SIG-M5 (cell line): ENCODE results near the gene EIF4G3.
A peak's percentile ranks its signal among the peaks of the same experiment; 100 is the strongest.
"Not testable (repeated sequence)": the region's sequence is repeated elsewhere in the genome, so short reads cannot be mapped to it uniquely, and the experiment has no call there.

ENCODE experiments used
- DNase-seq: peaks from one replicate; lab custom pipeline; 2025; lab: John Stamatoyannopoulos, UW

EIF4G3 gene, protein sequence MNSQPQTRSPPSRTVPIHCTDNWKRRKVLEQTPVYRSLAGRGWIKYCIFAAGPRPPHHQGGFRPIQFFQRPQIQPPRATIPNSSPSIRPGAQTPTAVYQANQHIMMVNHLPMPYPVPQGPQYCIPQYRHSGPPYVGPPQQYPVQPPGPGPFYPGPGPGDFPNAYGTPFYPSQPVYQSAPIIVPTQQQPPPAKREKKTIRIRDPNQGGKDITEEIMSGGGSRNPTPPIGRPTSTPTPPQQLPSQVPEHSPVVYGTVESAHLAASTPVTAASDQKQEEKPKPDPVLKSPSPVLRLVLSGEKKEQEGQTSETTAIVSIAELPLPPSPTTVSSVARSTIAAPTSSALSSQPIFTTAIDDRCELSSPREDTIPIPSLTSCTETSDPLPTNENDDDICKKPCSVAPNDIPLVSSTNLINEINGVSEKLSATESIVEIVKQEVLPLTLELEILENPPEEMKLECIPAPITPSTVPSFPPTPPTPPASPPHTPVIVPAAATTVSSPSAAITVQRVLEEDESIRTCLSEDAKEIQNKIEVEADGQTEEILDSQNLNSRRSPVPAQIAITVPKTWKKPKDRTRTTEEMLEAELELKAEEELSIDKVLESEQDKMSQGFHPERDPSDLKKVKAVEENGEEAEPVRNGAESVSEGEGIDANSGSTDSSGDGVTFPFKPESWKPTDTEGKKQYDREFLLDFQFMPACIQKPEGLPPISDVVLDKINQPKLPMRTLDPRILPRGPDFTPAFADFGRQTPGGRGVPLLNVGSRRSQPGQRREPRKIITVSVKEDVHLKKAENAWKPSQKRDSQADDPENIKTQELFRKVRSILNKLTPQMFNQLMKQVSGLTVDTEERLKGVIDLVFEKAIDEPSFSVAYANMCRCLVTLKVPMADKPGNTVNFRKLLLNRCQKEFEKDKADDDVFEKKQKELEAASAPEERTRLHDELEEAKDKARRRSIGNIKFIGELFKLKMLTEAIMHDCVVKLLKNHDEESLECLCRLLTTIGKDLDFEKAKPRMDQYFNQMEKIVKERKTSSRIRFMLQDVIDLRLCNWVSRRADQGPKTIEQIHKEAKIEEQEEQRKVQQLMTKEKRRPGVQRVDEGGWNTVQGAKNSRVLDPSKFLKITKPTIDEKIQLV (N-terminal part only)

GRCh38 chr1:21176586-21177555 is at the start of gene EIF4G3:
TSS of gene EIF4G3 (minus strand) at chr1:21176897. CDS start at chr1:21002742, 174,155 bp downstream.
- peak; percentile 67 for DNase-seq

DNA sequence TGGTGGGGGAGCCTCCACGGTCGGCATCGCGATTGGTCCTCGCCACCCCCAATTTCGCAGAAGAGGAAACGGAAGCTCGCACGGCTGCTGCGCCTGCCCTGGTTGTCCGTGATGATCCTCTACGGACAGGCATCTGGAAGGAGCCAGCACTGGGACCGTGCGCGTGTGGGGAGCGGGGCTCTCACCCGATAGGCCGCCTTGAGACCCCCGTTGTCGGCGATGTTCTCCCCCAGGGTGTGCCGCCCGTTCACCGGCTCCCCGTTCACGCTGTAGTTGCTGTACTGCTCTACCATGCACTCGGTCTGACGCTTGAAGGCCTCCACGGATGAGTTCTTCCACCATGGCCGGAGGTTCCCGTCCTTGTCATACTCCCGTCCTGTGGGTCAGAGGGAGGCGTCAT is 48.4 kb upstream of the EIF4G3 start:
- no peak for DNase-seq

- no peak for DNase-seq
Observed at GRCh38 chr1:21220815-21221214, 44.1 kb upstream of the EIF4G3 start.

DNA sequence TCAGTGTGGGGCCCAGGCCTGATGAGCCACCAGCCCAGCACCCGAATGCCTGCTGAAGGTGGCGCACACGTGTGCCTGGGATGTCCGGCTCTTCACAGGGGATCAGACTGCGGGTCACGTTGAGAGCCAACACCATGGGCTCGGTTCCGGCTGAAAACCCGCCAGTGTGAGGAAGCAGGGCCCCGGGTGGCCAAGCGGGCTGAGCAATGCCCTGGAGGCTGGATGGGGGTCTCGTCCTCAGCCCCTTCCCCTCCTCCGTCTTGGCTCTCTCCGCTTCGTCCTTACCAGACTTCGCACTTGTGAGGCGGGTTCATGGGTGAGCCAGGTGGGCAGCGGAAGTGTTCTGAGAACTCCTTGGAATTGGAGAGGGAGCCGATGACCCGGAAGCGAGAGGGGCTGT is 43.0 kb upstream of the EIF4G3 start:
- DNase-seq, result no peak

GRCh38 chr1:21217812-21218596 is 41.3 kb upstream of the EIF4G3 start:
- no peak for DNase-seq

GRCh38 chr1:21216835-21217811 is 40.4 kb upstream of the EIF4G3 start:
- no peak for DNase-seq

- no peak for DNase-seq
Observed at GRCh38 chr1:21212126-21212525, 35.4 kb upstream of the EIF4G3 start.

- not testable (repeated sequence) for DNase-seq
Observed at GRCh38 chr1:21208137-21208700, 31.5 kb upstream of the EIF4G3 start.

- DNase-seq, result no peak
Observed at GRCh38 chr1:21206117-21206516, 29.4 kb upstream of the EIF4G3 start.

GRCh38 chr1:21205416-21205815 is 28.7 kb upstream of the EIF4G3 start:
- no peak for DNase-seq

GRCh38 chr1:21201650-21202049 is 25.0 kb upstream of the EIF4G3 start:
- no peak for DNase-seq

DNA sequence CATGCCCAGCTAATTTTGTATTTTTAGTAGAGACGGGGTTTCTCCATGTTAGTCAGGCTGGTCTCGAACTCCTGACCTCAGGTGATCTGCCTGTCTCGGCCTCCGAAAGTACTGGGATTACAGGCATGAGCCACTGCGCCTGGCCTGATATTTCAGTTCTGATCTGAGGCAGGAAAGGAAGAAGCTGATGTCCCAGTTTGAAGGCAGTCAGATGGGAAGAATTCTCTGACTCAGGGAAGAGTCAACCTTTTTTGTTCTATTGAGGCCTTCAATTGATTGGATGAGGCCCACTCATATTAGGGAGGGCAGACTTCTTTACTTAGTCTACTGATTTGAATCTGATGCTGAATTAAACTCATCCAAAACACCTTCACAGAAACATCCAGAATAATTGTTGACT is 24.5 kb upstream of the EIF4G3 start:
- DNase-seq, result not testable (repeated sequence)

GRCh38 chr1:21200767-21201166 is 24.1 kb upstream of the EIF4G3 start:
- no peak for DNase-seq

DNA sequence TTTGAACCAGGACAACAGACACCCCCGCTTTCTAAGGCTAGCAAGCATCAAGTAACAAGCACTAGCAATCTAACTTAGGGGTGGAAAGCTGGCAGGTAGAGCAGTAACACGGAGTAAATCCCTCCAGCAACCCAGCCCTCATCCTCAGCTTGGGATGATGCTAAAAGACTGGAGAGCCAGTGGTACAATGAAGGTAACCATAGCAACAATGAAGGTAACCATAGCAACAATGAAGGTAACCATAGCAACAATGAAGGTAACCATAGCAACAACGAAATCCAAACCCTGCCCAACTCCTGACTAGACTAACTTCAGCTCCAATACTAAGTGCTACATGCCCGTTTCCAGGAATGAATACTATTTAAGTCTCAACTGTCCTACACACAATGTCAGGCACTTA is 22.2 kb upstream of the EIF4G3 start:
- DNase-seq, result no peak

GRCh38 chr1:21192871-21193270 is 16.2 kb upstream of the EIF4G3 start:
- DNase-seq, result no peak

GRCh38 chr1:21192284-21192683 is 15.6 kb upstream of the EIF4G3 start:
- no peak for DNase-seq

- not testable (repeated sequence) for DNase-seq
Observed at GRCh38 chr1:21190771-21191170, 14.1 kb upstream of the EIF4G3 start.

GRCh38 chr1:21189906-21190500 is 13.3 kb upstream of the EIF4G3 start:
- no peak for DNase-seq

GRCh38 chr1:21189421-21189820 is 12.7 kb upstream of the EIF4G3 start:
- DNase-seq, result no peak
